PC-9 (cell line): ENCODE results near the gene HENMT1.

Experiments
- EZH2 ChIP-seq: fragments of 200-600 bp; sonication (generic); IDR thresholded peaks from 2 replicates; pipeline ENCODE4 v1.8.0; 2017; ENCODE audit warnings: antibody characterized with exemption, low read depth
- TF ChIP-seq, protein P1 (sequence below): fragments of 200-600 bp; sonication (generic); conservative IDR thresholded peaks from 2 replicates; pipeline ENCODE4 v1.6.1; 2017; ENCODE audit warnings: mixed run types, antibody characterized with exemption, mild to moderate bottlenecking, moderate library complexity

DNA sequence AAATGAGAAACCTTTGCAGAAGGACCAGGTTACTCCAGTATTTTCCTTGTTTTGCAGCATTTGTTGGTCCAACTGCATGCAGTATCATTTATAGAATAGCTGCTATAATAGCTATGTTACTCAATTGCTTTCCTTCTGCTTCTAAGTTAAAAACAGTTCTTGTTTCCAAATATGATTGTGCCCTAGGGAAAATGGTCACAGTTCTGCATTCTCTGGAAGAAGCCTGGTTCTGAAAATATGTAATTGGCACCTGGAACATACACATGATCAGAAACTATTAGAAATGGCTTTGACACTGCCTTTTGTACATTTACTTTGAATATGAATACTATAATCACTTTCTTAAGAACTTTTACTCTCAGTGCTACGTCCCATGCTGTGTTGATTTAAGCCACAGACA is 33.6 kb downstream of the HENMT1 start:
- TF ChIP-seq, protein P1, sequence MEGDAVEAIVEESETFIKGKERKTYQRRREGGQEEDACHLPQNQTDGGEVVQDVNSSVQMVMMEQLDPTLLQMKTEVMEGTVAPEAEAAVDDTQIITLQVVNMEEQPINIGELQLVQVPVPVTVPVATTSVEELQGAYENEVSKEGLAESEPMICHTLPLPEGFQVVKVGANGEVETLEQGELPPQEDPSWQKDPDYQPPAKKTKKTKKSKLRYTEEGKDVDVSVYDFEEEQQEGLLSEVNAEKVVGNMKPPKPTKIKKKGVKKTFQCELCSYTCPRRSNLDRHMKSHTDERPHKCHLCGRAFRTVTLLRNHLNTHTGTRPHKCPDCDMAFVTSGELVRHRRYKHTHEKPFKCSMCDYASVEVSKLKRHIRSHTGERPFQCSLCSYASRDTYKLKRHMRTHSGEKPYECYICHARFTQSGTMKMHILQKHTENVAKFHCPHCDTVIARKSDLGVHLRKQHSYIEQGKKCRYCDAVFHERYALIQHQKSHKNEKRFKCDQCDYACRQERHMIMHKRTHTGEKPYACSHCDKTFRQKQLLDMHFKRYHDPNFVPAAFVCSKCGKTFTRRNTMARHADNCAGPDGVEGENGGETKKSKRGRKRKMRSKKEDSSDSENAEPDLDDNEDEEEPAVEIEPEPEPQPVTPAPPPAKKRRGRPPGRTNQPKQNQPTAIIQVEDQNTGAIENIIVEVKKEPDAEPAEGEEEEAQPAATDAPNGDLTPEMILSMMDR, result no peak
- TF ChIP-seq EZH2, result no peak
